NCI-H2107 (cell line): ENCODE results near the gene GJA9.
"Not testable (repeated sequence)": the region's sequence is repeated elsewhere in the genome, so short reads cannot be mapped to it uniquely, and the experiment has no call there.

Experiments
- DNase-seq: peaks from one replicate; lab custom pipeline; 2025; lab: John Stamatoyannopoulos, UW

GJA9 gene

GRCh38 chr1:38873027-38873969 is 8.1 kb downstream of the GJA9 start, which contains the start of gene MYCBP:
TSS of gene MYCBP (minus strand) at chr1:38873348. CDS start at chr1:38873305, 43 bp downstream.
- peak; percentile 100 for DNase-seq

- DNase-seq: peak; percentile 94
Measured at GRCh38 chr1:38872401-38873026, 8.9 kb downstream of the GJA9 start.

GRCh38 chr1:38870996-38871395 is 10.4 kb downstream of the GJA9 start:
- no peak for DNase-seq

GRCh38 chr1:38867208-38867607 is 14.2 kb downstream of the GJA9 start:
- no peak for DNase-seq

- no peak for DNase-seq
Measured at GRCh38 chr1:38865112-38865715, 16.2 kb downstream of the GJA9 start.

- DNase-seq: no peak
Measured at GRCh38 chr1:38860454-38860795, 21.0 kb downstream of the GJA9 start.

- DNase-seq: peak; percentile 100
Measured at GRCh38 chr1:38859561-38860453, 21.6 kb downstream of the GJA9 start, which contains the start of gene RRAGC. TSS of gene RRAGC (minus strand) at chr1:38859772. CDS start at chr1:38859646, 126 bp downstream.

- DNase-seq: peak; percentile 100
Measured at GRCh38 chr1:38858833-38859560, 22.4 kb downstream of the GJA9 start.

- DNase-seq: no peak
Measured at GRCh38 chr1:38852780-38853179, 28.6 kb downstream of the GJA9 start.

GRCh38 chr1:38848071-38848470 is 33.3 kb downstream of the GJA9 start:
- no peak for DNase-seq

GRCh38 chr1:38846210-38846609 is 35.2 kb downstream of the GJA9 start:
- no peak for DNase-seq

GRCh38 chr1:38845088-38845487 is 36.3 kb downstream of the GJA9 start:
- DNase-seq: not testable (repeated sequence)

- no peak for DNase-seq
Measured at GRCh38 chr1:38840281-38840680, 41.1 kb downstream of the GJA9 start.

GRCh38 chr1:38839363-38839762 is 42.0 kb downstream of the GJA9 start:
- no peak for DNase-seq

GRCh38 chr1:38836316-38836715 is 45.1 kb downstream of the GJA9 start:
- DNase-seq: not testable (repeated sequence)

GRCh38 chr1:38834937-38835827 is 46.2 kb downstream of the GJA9 start:
- peak; percentile 100 for DNase-seq

- DNase-seq: no peak
Measured at GRCh38 chr1:38834221-38834782, 47.1 kb downstream of the GJA9 start.

- no peak for DNase-seq
Measured at GRCh38 chr1:38833146-38833545, 48.2 kb downstream of the GJA9 start.

- no peak for DNase-seq
Measured at GRCh38 chr1:38832370-38832734, 49.0 kb downstream of the GJA9 start.
